ENCODE measurements around the gene FAM241A. TPM values are rescaled to one million over a fixed set of nuclear protein-coding genes. Genes with fewer than 3 reads are reported as not detected.

The FAM241A gene
- 1 to 10 TPM; 1.4 to 1.9 TPM for total RNA-seq

GRCh38 chr4:112145326-112145789 lies at the start of gene FAM241A:
FAM241A (plus strand) TSS chr4:112145454; CDS start chr4:112145581, 127 bp downstream.
- intact Hi-C loops (cut with DNase I), result no loop called here
- Histone ChIP-seq H3K27me3 (no peaks in the 10 kb centered on the region), H3K9me3 (no peaks in the 10 kb centered on the region)

DNA sequence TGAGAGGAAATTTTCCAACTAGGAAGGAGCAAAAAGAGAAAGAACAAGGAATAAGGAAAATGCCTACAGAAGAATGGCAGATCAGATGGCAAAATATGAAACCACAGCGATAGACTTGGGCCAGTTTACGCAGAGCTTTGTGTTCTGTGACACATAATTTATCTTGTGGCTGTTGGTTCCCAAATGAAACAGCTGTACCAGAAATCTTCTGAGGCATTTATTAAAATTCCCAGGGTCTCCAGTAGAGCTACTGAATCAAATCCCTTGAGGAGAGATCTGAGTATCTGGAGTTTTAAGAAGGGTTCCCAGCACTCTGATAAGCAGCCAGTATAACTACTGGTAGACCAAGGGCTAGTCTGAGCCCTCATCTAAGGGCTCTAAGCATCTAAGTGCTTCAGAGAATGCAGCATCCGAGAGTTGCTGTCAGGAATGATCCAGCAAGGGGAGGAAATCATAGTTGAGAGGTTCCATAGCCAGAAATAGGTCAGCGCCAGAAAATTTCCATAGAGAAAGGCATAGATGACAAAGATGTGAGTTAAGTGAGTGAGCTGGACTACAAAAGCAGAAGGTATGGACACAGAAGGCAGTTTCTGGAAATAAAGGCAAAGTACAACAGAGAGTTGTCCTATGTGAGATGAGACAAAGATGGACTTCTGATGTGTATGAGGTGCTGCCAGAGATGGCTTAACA lies 46.3 kb upstream of the FAM241A start:
- no peak for TF ChIP-seq CTCF (IDR thresholded peaks at IDR 0.05)
- Histone ChIP-seq H3K36me3 (no peaks in the 10 kb centered on the region), H3K27ac (no peak overlapping the region), H3K9ac (ENCODE audit: low read depth in 2 of 2, low read length in 2 of 2) (no peak overlapping the region), H3K9me3 (no peaks in the 10 kb centered on the region), H3K4me3 (no peak overlapping the region), H3K27me3 (no peaks in the 10 kb centered on the region), H3K4me1 (no peaks in the 10 kb centered on the region)
- intact Hi-C loops (cut with DNase I), result loop anchor here (5.0 kb wide), 1 partner anchor 138 kb away; no protein-coding TSS in a partner anchor
- no peak for DNase-seq

More at GRCh38 chr4:112145326-112145789, at the start of gene FAM241A:
- Histone ChIP-seq H3K9ac (ENCODE audit: low read depth in 2 of 2, low read length in 2 of 2) (peak within 1 kb of the TSS; percentile 80 to 91), H3K4me1 (no peaks in the 10 kb centered on the region), H3K4me3 (peak within 1 kb of the TSS; percentile 79), H3K36me3 (no peaks in the 10 kb centered on the region), H3K27ac (peak within 1 kb of the TSS; percentile 78)
- DNase-seq, result peak; percentile 90
- TF ChIP-seq CTCF (IDR thresholded peaks at IDR 0.05), result no peak

- intact Hi-C loops (cut with DNase I), result loop anchor here (5.0 to 10.0 kb wide), 2 partner anchors 138 to 425 kb away; no protein-coding TSS in a partner anchor
- H3K36me3 ChIP-seq, result no peaks in the 10 kb centered on the region
These were observed 45.5 kb upstream of the FAM241A start for GRCh38 chr4:112099701-112100297.

DNA sequence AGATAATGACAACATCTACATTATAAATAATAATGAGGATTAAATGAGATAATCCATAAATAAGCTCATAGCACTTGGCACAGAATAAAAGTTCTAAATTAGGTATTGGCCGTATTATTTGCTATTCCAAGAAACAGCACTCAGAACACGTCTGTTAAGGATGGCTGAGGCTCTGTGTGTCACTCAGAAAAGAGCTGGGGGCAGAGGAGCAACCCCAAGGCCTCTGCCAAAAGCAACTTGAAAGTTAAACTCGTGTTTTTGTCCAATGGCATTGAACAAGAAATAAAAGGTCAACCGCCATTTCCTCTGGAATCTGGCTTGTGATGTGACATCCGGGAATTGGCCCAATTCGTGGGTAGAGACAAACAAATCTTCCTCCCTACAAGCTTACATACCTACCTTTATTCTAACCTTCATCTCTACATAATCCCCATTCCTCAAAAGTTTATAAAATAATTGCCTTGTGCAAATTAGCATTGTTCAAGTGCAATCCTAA lies 42.3 kb upstream of the FAM241A start:
- H3K9me3 ChIP-seq, result no peaks in the 10 kb centered on the region
- no peaks in the 10 kb centered on the region for H3K27me3 ChIP-seq
- H3K4me1 ChIP-seq, result no peaks in the 10 kb centered on the region
- no peak for DNase-seq
- H3K27ac ChIP-seq, result no peak overlapping the region
- no peak for TF ChIP-seq CTCF (IDR thresholded peaks at IDR 0.05)
- intact Hi-C loops (cut with DNase I), result loop anchor here (10.0 kb wide), 1 partner anchor 422 kb away; no protein-coding TSS in a partner anchor
- H3K36me3 ChIP-seq, result no peaks in the 10 kb centered on the region
- no peak overlapping the region for H3K9ac ChIP-seq (ENCODE audit: low read depth in 2 of 2, low read length in 2 of 2)
- H3K4me3 ChIP-seq, result no peak overlapping the region

More at GRCh38 chr4:112099701-112100297, 45.5 kb upstream of the FAM241A start:
- Histone ChIP-seq H3K27ac (no peak overlapping the region), H3K9ac (ENCODE audit: low read depth in 2 of 2, low read length in 2 of 2) (no peak overlapping the region), H3K4me1 (no peaks in the 10 kb centered on the region), H3K9me3 (no peaks in the 10 kb centered on the region), H3K4me3 (no peak overlapping the region), H3K27me3 (no peaks in the 10 kb centered on the region)
- no peak for DNase-seq
- peak; percentile 65 for TF ChIP-seq CTCF (IDR thresholded peaks at IDR 0.05)

GRCh38 chr4:112105201-112105969 lies 39.9 kb upstream of the FAM241A start:
- Histone ChIP-seq H3K9me3 (no peaks in the 10 kb centered on the region), H3K9ac (ENCODE audit: low read depth in 2 of 2, low read length in 2 of 2) (no peak overlapping the region), H3K27me3 (no peaks in the 10 kb centered on the region), H3K4me3 (no peak overlapping the region), H3K36me3 (no peaks in the 10 kb centered on the region), H3K27ac (no peak overlapping the region), H3K4me1 (no peaks in the 10 kb centered on the region)
- intact Hi-C loops (cut with DNase I), result loop anchor here (5.0 to 10.0 kb wide), 2 partner anchors 37 to 419 kb away; no protein-coding TSS in a partner anchor
- TF ChIP-seq CTCF (IDR thresholded peaks at IDR 0.05), result no peak
- DNase-seq, result no peak

Measured in colonic mucosa (tissue), 4 donors.